HL-60 (cell line): ENCODE results near the gene SLC23A2.

Experiments used
- DNase-seq, 2 experiments: peaks; one replicate each; pipeline ENCODE4 v3.0.0-alpha.2; 2010 to 2020; ENCODE audit warnings: low read depth in 1 of 2, low spot score in 1 of 2
- H3K27ac ChIP-seq: fragments of 250-450 bp; sonication (Bioruptor Pico); replicated peaks from 2 replicates; pipeline ENCODE4 v1.5.1; 2020; ENCODE audit warnings: mild to moderate bottlenecking, moderate library complexity
- H3K27me3 ChIP-seq: fragments of 250-450 bp; sonication (Bioruptor Pico); 2 replicates; pipeline ENCODE4 v1.5.1; 2021; ENCODE audit warnings: mild to moderate bottlenecking, moderate library complexity; ENCODE audit not compliant: insufficient read depth, poor library complexity, severe bottlenecking
- H3K4me3 ChIP-seq: replicated peaks from 2 replicates; pipeline ENCODE4 v1.5.1; 2011; ENCODE audit warnings: mild to moderate bottlenecking, control low read depth, low read length; ENCODE audit not compliant: insufficient read depth
- CTCF ChIP-seq: IDR thresholded peaks from one replicate; pipeline ENCODE4 v1.5.1; 2011; ENCODE audit warnings: low read length, control low read depth, inconsistent platforms; ENCODE audit not compliant: insufficient read depth
- GABPA ChIP-seq: IDR thresholded peaks from 2 replicates; pipeline ENCODE4 v1.6.1; 2012; ENCODE audit warnings: low read depth
- POLR2AphosphoS5 ChIP-seq: IDR thresholded peaks from 2 replicates; pipeline ENCODE4 v1.6.1; 2012; ENCODE audit warnings: low read depth
- REST ChIP-seq: IDR thresholded peaks from 2 replicates; pipeline ENCODE4 v1.6.1; 2012; ENCODE audit warnings: low read depth; ENCODE audit not compliant: insufficient replicate concordance
- SPI1 ChIP-seq: IDR thresholded peaks from 2 replicates; pipeline ENCODE4 v1.6.1; 2012; ENCODE audit warnings: low read depth, mild to moderate bottlenecking, borderline replicate concordance

The SLC23A2 gene

GRCh38 chr20:5020760-5021159 lies 19.4 kb upstream of the SLC23A2 start:
- H3K27me3 ChIP-seq, result no peaks in the 10 kb centered on the region
- no peak overlapping the region for H3K4me3 ChIP-seq
- TF ChIP-seq POLR2AphosphoS5, result no peak
- no peak for TF ChIP-seq GABPA
- no peak for TF ChIP-seq SPI1
- no peak for TF ChIP-seq CTCF
- TF ChIP-seq REST, result no peak
- no peak overlapping the region for H3K27ac ChIP-seq
- DNase-seq, result no peak

GRCh38 chr20:5013682-5014447 lies 12.6 kb upstream of the SLC23A2 start:
- Histone ChIP-seq H3K4me3 (no peak overlapping the region), H3K27ac (no peak overlapping the region)
- no peak for DNase-seq

More at GRCh38 chr20:5013682-5014447, 12.6 kb upstream of the SLC23A2 start:
- no peaks in the 10 kb centered on the region for H3K27me3 ChIP-seq
- TF ChIP-seq POLR2AphosphoS5 (no peak), GABPA (no peak), REST (no peak), SPI1 (no peak), CTCF (no peak)
